ENCODE measurements around the gene CEP76.

DNA sequence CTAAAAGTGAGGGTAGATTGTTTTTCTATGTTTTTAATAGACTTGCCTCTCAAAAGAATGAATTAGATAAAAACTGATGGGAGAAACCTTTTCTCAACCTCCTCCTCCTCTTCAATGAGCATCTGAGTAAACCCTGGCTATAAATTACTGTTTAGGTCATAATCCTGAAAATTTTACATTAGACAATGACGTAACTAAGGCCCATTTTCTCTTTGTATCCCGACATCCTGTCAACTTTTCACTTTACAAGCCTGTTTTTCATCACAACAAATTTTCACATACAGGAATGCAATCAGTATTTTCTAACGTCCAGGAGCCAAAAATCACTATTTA lies 46.0 kb downstream of the CEP76 start:
- TF ChIP-seq, protein P1, sequence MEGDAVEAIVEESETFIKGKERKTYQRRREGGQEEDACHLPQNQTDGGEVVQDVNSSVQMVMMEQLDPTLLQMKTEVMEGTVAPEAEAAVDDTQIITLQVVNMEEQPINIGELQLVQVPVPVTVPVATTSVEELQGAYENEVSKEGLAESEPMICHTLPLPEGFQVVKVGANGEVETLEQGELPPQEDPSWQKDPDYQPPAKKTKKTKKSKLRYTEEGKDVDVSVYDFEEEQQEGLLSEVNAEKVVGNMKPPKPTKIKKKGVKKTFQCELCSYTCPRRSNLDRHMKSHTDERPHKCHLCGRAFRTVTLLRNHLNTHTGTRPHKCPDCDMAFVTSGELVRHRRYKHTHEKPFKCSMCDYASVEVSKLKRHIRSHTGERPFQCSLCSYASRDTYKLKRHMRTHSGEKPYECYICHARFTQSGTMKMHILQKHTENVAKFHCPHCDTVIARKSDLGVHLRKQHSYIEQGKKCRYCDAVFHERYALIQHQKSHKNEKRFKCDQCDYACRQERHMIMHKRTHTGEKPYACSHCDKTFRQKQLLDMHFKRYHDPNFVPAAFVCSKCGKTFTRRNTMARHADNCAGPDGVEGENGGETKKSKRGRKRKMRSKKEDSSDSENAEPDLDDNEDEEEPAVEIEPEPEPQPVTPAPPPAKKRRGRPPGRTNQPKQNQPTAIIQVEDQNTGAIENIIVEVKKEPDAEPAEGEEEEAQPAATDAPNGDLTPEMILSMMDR (IDR thresholded peaks at IDR 0.05; ENCODE audit: borderline replicate concordance, extremely low read depth, low read length, poor library complexity, severe bottlenecking): no peak
- no peak for TF ChIP-seq EZH2 (IDR thresholded peaks at IDR 0.05; ENCODE audit: borderline replicate concordance, low read depth, low read length, severe bottlenecking)

Data from DND-41 (cell line).